GM12878 (cell line): Measurements from ENCODE around the gene MAST4. TPM values are rescaled to one million over a fixed set of nuclear protein-coding genes. Genes with fewer than 3 reads are reported as not detected.

Experiments
- ATAC-seq: fragments of 200-7000 bp; cut with Tn5 transposase; 3 replicates; pipeline ENCODE4 v1.9.1; 2020; ENCODE audit warnings: mild to moderate bottlenecking, moderate library complexity
- BruUV-seq: library from RNA; stranded (reverse); fragments of 400-500 nt; replicated peaks from 2 replicates; lab custom pipeline; 2021; lab: Mats Ljungman, UMichigan
- CTCF ChIA-PET: fragments of 300-600 bp; sonication (Branson Sonifier 250); formaldehyde crosslinking; extraction: SDS; loops from one replicate; lab custom pipeline; 2021; ENCODE audit warnings: inconsistent platforms; lab: Yijun Ruan, JAX
- POLR2A ChIA-PET: fragments of 350-600 bp; formaldehyde crosslinking; extraction: SDS; loops from one replicate; lab custom pipeline; 2021; ENCODE audit warnings: inconsistent platforms; lab: Charles Lee
- RAD21 ChIA-PET: fragments of 300-600 bp; sonication (Branson Sonifier 250); formaldehyde crosslinking; loops from one replicate; lab custom pipeline; 2023; ENCODE audit warnings: antibody characterized with exemption; ENCODE audit not compliant: unreplicated experiment; lab: Charles Lee
- SMC1A ChIA-PET: fragments of 300-600 bp; sonication (Branson Sonifier 250); formaldehyde crosslinking; loops from one replicate; lab custom pipeline; 2023; ENCODE audit not compliant: unreplicated experiment, uncharacterized antibody; lab: Charles Lee
- DNase-seq: peaks from one replicate; pipeline ENCODE4 v3.0.0-alpha.2; 2011; ENCODE audit warnings: low read depth, low spot score
- FAIRE-seq: peaks from 3 replicates; lab custom pipeline; 2011; peaks lifted over from hg19 to GRCh38; lab: Jason Lieb, UNC
- H2AFZ ChIP-seq: 2 replicates; pipeline ENCODE4 v1.6.0; 2011; ENCODE audit warnings: low read depth, low read length, control low read depth; ENCODE audit not compliant: control insufficient read depth
- H3K27ac ChIP-seq: 2 replicates; pipeline ENCODE4 v1.5.1; 2011; ENCODE audit warnings: control low read depth; ENCODE audit not compliant: control insufficient read depth, insufficient read depth
- H3K27me3 ChIP-seq, 2 experiments: replicated peaks in 1 of 2; 2 replicates each; pipeline versions ENCODE4 v1.6.0 to v1.6.1; 2011; ENCODE audit warnings: low read length in 1 of 2; ENCODE audit not compliant: control insufficient read depth in 2 of 2, insufficient read depth in 2 of 2
- H3K36me3 ChIP-seq, 2 experiments: 2 replicates each; pipeline ENCODE4 v1.5.1; 2011; ENCODE audit warnings: low read length in 1 of 2; ENCODE audit not compliant: control insufficient read depth in 2 of 2, insufficient read depth in 2 of 2
- H3K4me1 ChIP-seq: 2 replicates; pipeline ENCODE4 v1.6.1; 2011; ENCODE audit warnings: mild to moderate bottlenecking, low read length, moderate library complexity, mixed read lengths; ENCODE audit not compliant: control insufficient read depth, insufficient read depth
- H3K4me2 ChIP-seq: 2 replicates; pipeline ENCODE4 v1.6.0; 2011; ENCODE audit warnings: control low read depth; ENCODE audit not compliant: control insufficient read depth, insufficient read depth
- H3K4me3 ChIP-seq: fragments of 200-600 bp; sonication (generic); 2 replicates; pipeline ENCODE4 v1.5.1; 2016
- H3K79me2 ChIP-seq: 2 replicates; pipeline ENCODE4 v1.6.0; 2011; ENCODE audit warnings: low read length; ENCODE audit not compliant: control insufficient read depth, insufficient read depth
- H3K9ac ChIP-seq: 2 replicates; pipeline ENCODE4 v1.8.0; 2011; ENCODE audit warnings: low read length, control low read depth, mixed read lengths; ENCODE audit not compliant: control insufficient read depth, insufficient read depth
- H3K9me3 ChIP-seq: replicated peaks from 3 replicates; pipeline ENCODE4 v1.5.1; 2011; ENCODE audit warnings: mild to moderate bottlenecking, low read length; ENCODE audit not compliant: control insufficient read depth, insufficient read depth
- H4K20me1 ChIP-seq: 2 replicates; pipeline ENCODE4 v1.6.0; 2011; ENCODE audit not compliant: control insufficient read depth, insufficient read depth
- FOS ChIP-seq: IDR thresholded peaks from 3 replicates; pipeline ENCODE4 v1.6.1; 2011; ENCODE audit warnings: borderline replicate concordance; ENCODE audit not compliant: insufficient read length; ENCODE audit errors: extremely low read depth
- MXI1 ChIP-seq: fragments of 150-350 bp; IDR thresholded peaks from 2 replicates; pipeline ENCODE4 v1.6.1; 2011; ENCODE audit warnings: low read depth, mild to moderate bottlenecking, inconsistent platforms, low read length, improper control_type of control experiment
- MYB ChIP-seq: fragments of 150-350 bp; IDR thresholded peaks from 2 replicates; pipeline ENCODE4 v1.6.1; 2014; ENCODE audit warnings: mild to moderate bottlenecking, low read depth, low read length, borderline replicate concordance
- TCF12 ChIP-seq: IDR thresholded peaks from 2 replicates; pipeline ENCODE4 v1.6.1; 2011; ENCODE audit warnings: low read depth, mild to moderate bottlenecking, low read length
- TCF7 ChIP-seq: IDR thresholded peaks from 2 replicates; pipeline ENCODE4 v1.6.1; 2014; ENCODE audit warnings: antibody characterized with exemption, borderline replicate concordance
- YBX1 ChIP-seq: fragments of 450-650 bp; IDR thresholded peaks from 2 replicates; pipeline ENCODE4 v1.6.1; 2016; ENCODE audit warnings: antibody characterized with exemption
- ZBTB40 ChIP-seq: fragments of 450-650 bp; IDR thresholded peaks from 2 replicates; pipeline ENCODE4 v1.6.1; 2016; ENCODE audit warnings: mild to moderate bottlenecking, moderate library complexity, borderline replicate concordance
- ZNF274 ChIP-seq: IDR thresholded peaks from one replicate; pipeline ENCODE4 v1.8.0; 2011; ENCODE audit not compliant: insufficient read length, insufficient read depth
- whole genome bisulfite sequencing: methylation state at CpG from one replicate; pipeline ENCODE4 v1.1.6; 2016; ENCODE audit warnings: low lambda C conversion rate; ENCODE audit not compliant: insufficient replicate concordance, insufficient coverage; ENCODE audit errors: missing lambda C conversion rate; 5-methylcytosine and 5-hydroxymethylcytosine counted together
- in situ Hi-C: fragments of 300-500 bp; cut with MboI; formaldehyde crosslinking; loops from 9 replicates; pipeline ENCODE4 v1.14.3; 2018; ENCODE audit warnings: mixed read lengths
- intact Hi-C: fragments of 100-400 bp; cut with micrococcal nuclease; formaldehyde crosslinking; loops from one replicate; pipeline ENCODE4 v1.14.2; 2022; ENCODE audit not compliant: unreplicated experiment
- polyA plus RNA-seq, 11 experiments: library from polyadenylated mRNA; depleted of rRNA in 4 of 11; unstranded in 6 of 11; stranded (reverse) in 5 of 11; fragments of >200 nt; fragmentation: Nextera tagmentation in 4 of 11; fragmentation: Illumina TruSeq in 1 of 11; extraction: Ambion mirVana in 4 of 11; extraction: Trizol in 1 of 11; gene quantifications; 1 replicate in 1 of 11; 2 replicates in 10 of 11; pipeline versions ENCODE4 v1.2.1 to v1.2.3, GENCODE V29; 2011 to 2016; ENCODE audit warnings: inconsistent platforms in 2 of 11, missing spikeins in 2 of 11, low read depth in 1 of 11
- total RNA-seq, 4 experiments: library from RNA; depleted of rRNA in 3 of 4; stranded (reverse); fragments of >200 nt in 3 of 4; fragmentation: Illumina TruSeq in 1 of 4; extraction: Trizol in 1 of 4; gene quantifications; 2 replicates each; pipeline versions ENCODE4 v1.2.1 to v1.2.3, GENCODE V29; 2013 to 2021
- TF ChIP-seq, protein P1 (sequence below): IDR thresholded peaks from 2 replicates; pipeline ENCODE4 v1.6.1; 2012; ENCODE audit warnings: mild to moderate bottlenecking, low read depth, low read length
- TF ChIP-seq, protein P2 (sequence below): fragments of 450-650 bp; IDR thresholded peaks from 2 replicates; pipeline ENCODE4 v1.6.1; 2017; ENCODE audit warnings: mild to moderate bottlenecking, moderate library complexity
- TF ChIP-seq, protein P3 (sequence below): IDR thresholded peaks from 2 replicates; pipeline ENCODE4 v1.6.1; 2011; ENCODE audit warnings: low read depth, low read length, improper control_type of control experiment, borderline replicate concordance

Gene MAST4
- total and polyA plus RNA-seq, 10 of the 15 experiments (the other 5 are each of a cell fraction or from before 2014, with no cell fraction given): 0.02 to 1.6 (median 0.29) TPM; not detected in 1

DNA sequence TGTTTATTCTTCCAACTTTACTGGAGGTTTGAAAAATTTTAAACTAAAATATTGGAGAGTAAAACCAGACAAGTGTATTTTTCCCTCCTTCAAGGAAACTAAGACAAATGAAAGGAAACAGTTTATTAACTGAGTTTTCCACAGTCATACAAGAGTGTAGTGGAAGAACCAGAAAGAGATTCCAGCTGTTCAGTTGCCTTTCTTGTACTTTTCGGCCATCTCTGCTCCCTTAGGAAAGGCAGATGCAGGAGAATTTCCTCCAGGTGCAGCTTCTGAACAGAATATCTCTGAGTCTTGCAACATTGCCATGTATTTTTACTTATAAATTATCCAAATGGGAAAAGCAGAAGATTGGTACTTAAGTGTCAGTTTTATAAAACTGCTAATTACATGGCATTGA is 217.1 kb downstream of the MAST4 start:
- RAD21 ChIA-PET: no interaction called here
- Histone ChIP-seq H3K4me3 (no peak overlapping the region), H2AFZ (no peak overlapping the region), H3K4me1 (no peaks in the 10 kb centered on the region), H3K27ac (no peak overlapping the region), H3K36me3 (no peaks in the 10 kb centered on the region), H4K20me1 (no peaks in the 10 kb centered on the region), H3K27me3 (peaks cover 1 to 3% of the 10 kb centered on the region in 2 experiments; a peak in 2 of 4 replicates), H3K79me2 (no peaks in the 10 kb centered on the region), H3K9me3 (no peaks in the 10 kb centered on the region), H3K9ac (no peak overlapping the region), H3K4me2 (no peak overlapping the region)
- 0% methylated on average over 1 of the region's 1 CpG for WGBS
- SMC1A ChIA-PET: interaction anchor here (1.3 to 1.6 kb wide), 2 partner anchors 17 to 397 kb away, joined by 4 read pairs; no protein-coding TSS in a partner anchor
- no peak for DNase-seq
- CTCF ChIA-PET: interaction anchor here (0.7 to 3.4 kb wide), 5 partner anchors 10 to 1148 kb away, joined by 3 to 25 read pairs (median 4); no protein-coding TSS in a partner anchor
- FAIRE-seq: no peak
- ATAC-seq: no peak
- no TSS peak for BruUV-seq
- in situ Hi-C loops: loop anchor here (25.0 kb wide), 1 partner anchor 399 kb away; no protein-coding TSS in a partner anchor
- intact Hi-C loops: loop anchor here (5.0 kb wide), 1 partner anchor 394 kb away; no protein-coding TSS in a partner anchor
- POLR2A ChIA-PET: no interaction called here
- TF ChIP-seq, protein P1, sequence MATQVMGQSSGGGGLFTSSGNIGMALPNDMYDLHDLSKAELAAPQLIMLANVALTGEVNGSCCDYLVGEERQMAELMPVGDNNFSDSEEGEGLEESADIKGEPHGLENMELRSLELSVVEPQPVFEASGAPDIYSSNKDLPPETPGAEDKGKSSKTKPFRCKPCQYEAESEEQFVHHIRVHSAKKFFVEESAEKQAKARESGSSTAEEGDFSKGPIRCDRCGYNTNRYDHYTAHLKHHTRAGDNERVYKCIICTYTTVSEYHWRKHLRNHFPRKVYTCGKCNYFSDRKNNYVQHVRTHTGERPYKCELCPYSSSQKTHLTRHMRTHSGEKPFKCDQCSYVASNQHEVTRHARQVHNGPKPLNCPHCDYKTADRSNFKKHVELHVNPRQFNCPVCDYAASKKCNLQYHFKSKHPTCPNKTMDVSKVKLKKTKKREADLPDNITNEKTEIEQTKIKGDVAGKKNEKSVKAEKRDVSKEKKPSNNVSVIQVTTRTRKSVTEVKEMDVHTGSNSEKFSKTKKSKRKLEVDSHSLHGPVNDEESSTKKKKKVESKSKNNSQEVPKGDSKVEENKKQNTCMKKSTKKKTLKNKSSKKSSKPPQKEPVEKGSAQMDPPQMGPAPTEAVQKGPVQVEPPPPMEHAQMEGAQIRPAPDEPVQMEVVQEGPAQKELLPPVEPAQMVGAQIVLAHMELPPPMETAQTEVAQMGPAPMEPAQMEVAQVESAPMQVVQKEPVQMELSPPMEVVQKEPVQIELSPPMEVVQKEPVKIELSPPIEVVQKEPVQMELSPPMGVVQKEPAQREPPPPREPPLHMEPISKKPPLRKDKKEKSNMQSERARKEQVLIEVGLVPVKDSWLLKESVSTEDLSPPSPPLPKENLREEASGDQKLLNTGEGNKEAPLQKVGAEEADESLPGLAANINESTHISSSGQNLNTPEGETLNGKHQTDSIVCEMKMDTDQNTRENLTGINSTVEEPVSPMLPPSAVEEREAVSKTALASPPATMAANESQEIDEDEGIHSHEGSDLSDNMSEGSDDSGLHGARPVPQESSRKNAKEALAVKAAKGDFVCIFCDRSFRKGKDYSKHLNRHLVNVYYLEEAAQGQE: no peak
- no peak for TF ChIP-seq FOS
- no peak for TF ChIP-seq ZNF274
- no peak for TF ChIP-seq TCF12
- no peak for TF ChIP-seq TCF7
- TF ChIP-seq MXI1: no peak
- TF ChIP-seq, protein P2, sequence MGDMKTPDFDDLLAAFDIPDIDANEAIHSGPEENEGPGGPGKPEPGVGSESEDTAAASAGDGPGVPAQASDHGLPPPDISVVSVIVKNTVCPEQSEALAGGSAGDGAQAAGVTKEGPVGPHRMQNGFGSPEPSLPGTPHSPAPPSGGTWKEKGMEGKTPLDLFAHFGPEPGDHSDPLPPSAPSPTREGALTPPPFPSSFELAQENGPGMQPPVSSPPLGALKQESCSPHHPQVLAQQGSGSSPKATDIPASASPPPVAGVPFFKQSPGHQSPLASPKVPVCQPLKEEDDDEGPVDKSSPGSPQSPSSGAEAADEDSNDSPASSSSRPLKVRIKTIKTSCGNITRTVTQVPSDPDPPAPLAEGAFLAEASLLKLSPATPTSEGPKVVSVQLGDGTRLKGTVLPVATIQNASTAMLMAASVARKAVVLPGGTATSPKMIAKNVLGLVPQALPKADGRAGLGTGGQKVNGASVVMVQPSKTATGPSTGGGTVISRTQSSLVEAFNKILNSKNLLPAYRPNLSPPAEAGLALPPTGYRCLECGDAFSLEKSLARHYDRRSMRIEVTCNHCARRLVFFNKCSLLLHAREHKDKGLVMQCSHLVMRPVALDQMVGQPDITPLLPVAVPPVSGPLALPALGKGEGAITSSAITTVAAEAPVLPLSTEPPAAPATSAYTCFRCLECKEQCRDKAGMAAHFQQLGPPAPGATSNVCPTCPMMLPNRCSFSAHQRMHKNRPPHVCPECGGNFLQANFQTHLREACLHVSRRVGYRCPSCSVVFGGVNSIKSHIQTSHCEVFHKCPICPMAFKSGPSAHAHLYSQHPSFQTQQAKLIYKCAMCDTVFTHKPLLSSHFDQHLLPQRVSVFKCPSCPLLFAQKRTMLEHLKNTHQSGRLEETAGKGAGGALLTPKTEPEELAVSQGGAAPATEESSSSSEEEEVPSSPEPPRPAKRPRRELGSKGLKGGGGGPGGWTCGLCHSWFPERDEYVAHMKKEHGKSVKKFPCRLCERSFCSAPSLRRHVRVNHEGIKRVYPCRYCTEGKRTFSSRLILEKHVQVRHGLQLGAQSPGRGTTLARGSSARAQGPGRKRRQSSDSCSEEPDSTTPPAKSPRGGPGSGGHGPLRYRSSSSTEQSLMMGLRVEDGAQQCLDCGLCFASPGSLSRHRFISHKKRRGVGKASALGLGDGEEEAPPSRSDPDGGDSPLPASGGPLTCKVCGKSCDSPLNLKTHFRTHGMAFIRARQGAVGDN: no peak
- TF ChIP-seq, protein P3, sequence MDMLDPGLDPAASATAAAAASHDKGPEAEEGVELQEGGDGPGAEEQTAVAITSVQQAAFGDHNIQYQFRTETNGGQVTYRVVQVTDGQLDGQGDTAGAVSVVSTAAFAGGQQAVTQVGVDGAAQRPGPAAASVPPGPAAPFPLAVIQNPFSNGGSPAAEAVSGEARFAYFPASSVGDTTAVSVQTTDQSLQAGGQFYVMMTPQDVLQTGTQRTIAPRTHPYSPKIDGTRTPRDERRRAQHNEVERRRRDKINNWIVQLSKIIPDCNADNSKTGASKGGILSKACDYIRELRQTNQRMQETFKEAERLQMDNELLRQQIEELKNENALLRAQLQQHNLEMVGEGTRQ: no peak
- no peak for TF ChIP-seq MYB
- no peak for TF ChIP-seq YBX1
- no peak for TF ChIP-seq ZBTB40
